ENCODE data around the gene TRAPPC3. TPM values are rescaled to one million over a fixed set of nuclear protein-coding genes. Genes with fewer than 3 reads are reported as not detected.

The TRAPPC3 gene
- total RNA-seq, 1 donor from 2014 or later, result 68.5 TPM

DNA sequence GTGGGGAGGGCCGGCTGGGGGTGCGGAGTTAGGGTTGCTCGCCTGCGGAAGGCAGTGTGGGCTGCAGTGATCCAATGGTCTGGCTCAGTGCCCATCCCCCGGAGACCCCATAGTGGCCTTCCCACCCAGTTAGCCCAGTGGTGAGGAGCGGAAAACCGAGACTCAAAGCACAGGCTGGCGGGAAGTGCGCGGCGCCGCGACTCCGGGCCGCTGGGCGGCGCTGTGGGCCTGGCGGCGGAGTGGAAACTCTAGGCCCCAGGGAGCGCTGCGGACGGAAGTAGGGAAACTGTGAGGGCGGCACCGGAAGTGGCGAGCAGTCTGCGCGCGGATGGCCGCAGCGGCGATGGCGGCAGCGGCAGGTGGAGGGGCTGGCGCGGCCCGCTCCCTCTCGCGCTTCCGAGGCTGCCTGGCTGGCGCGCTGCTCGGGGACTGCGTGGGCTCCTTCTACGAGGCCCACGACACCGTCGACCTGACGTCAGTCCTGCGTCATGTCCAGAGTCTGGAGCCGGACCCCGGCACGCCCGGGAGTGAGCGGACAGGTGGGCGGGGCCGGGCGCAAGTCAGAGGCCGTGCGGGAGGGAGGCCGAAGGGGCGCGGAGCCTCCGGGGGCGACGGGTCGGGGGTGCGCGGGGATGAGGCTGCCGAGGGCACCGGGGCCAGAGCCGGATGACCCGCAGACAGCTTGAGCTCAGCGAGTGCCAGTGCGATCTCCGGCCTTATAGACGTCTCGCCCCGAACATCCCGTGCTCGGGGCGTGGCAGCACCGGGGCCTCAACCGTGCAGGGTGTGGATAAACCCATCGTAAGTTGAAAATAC is 60.5 kb downstream of the TRAPPC3 start, which contains the start of gene ADPRS:
Gene ADPRS, plus strand, starts transcription at position 316 of the 816 bp plus-strand sequence. Its CDS starts 13 bp downstream, at position 329.
- peak within 1 kb of the TSS; percentile 81 for H3K4me3 Mint-ChIP-seq
- peaks cover 20% of the 10 kb centered on the region for H3K4me1 Mint-ChIP-seq
- DNase-seq (ENCODE audit: low spot score in 2 of 2, unreplicated experiment in 2 of 2), result peak; percentile 81 to 92
- no peaks in the 10 kb centered on the region for H3K9me3 Mint-ChIP-seq
- TF ChIP-seq, protein P1, sequence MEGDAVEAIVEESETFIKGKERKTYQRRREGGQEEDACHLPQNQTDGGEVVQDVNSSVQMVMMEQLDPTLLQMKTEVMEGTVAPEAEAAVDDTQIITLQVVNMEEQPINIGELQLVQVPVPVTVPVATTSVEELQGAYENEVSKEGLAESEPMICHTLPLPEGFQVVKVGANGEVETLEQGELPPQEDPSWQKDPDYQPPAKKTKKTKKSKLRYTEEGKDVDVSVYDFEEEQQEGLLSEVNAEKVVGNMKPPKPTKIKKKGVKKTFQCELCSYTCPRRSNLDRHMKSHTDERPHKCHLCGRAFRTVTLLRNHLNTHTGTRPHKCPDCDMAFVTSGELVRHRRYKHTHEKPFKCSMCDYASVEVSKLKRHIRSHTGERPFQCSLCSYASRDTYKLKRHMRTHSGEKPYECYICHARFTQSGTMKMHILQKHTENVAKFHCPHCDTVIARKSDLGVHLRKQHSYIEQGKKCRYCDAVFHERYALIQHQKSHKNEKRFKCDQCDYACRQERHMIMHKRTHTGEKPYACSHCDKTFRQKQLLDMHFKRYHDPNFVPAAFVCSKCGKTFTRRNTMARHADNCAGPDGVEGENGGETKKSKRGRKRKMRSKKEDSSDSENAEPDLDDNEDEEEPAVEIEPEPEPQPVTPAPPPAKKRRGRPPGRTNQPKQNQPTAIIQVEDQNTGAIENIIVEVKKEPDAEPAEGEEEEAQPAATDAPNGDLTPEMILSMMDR (IDR thresholded peaks at IDR 0.05; ENCODE audit: unreplicated experiment), result peak; percentile 93
- H3K36me3 Mint-ChIP-seq, result peaks cover 4% of the 10 kb centered on the region
- peak within 1 kb of the TSS; percentile 95 for H3K27ac Mint-ChIP-seq
- H3K27me3 Mint-ChIP-seq (ENCODE audit: low read depth), result no peaks in the 10 kb centered on the region

DNA sequence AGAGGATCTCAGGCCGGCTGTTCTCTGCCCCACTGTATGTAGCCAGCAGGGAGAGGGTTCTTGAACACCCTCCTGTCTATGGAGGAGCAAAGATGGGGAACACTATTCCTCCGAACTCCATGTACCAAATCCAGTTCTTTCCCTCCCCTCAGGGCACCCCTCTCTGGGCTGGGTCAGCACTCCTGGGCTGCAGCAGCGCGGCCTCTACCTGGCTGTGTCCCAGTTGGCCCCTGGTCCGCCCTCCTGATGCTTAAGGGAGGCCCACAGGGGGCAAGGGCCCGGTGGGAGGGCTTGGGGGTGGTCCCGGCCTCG is 61.1 kb downstream of the TRAPPC3 start:
- no peak for DNase-seq (ENCODE audit: low spot score in 2 of 2, unreplicated experiment in 2 of 2)
- Mint-ChIP-seq H3K36me3 (peaks cover 2% of the 10 kb centered on the region), H3K4me3 (peak overlapping the region; percentile 81), H3K4me1 (peaks cover 20% of the 10 kb centered on the region), H3K9me3 (no peaks in the 10 kb centered on the region), H3K27ac (no peak overlapping the region), H3K27me3 (ENCODE audit: low read depth) (no peaks in the 10 kb centered on the region)
- TF ChIP-seq, protein P1 (IDR thresholded peaks at IDR 0.05; ENCODE audit: unreplicated experiment), result no peak

DNA sequence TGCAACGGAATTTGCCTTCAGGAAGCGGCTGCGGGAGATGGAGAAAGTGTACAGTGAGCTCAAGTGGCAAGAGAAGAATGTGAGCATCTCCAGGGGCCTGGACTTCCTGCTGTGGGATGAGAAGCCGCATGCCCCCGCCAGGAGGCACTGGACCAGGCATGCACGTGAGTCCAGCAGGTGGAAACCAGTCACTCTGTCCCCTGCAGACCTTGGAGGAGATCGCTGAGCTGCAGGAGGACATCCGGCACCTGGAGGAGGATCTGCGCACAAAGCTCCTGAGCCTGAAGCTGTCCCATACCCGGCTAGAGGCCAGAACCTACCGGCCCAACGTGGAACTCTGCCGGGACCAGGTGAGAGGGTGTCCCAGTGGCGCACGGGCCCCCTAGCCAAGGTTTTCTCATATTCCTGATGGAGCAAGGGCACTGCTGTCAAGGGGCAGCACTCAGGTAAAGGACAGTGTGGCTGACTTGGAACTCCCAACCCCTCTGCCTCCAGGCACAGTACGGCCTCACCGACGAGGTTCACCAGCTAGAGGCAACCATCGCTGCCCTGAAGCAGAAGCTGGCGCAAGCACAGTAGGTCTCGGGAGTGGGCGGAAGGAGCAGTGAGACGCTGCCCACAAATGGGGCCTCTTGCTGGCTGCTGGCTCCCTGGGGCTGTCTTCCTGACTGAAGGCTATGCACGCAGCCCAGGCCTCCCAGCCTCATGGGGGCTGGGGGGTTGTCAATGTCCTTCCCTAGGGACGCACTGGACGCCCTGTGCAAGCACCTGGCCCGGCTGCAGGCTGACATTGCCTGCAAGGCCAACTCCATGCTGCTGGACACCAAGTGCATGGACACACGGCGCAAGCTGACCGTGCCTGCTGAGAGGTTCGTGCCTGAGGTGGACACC is 61.8 kb downstream of the TRAPPC3 start:
- Mint-ChIP-seq H3K27me3 (ENCODE audit: low read depth) (no peaks in the 10 kb centered on the region), H3K36me3 (peaks cover 2% of the 10 kb centered on the region), H3K4me3 (peak overlapping the region; percentile 81), H3K4me1 (peaks cover 20% of the 10 kb centered on the region), H3K27ac (no peak overlapping the region), H3K9me3 (no peaks in the 10 kb centered on the region)
- DNase-seq (ENCODE audit: low spot score in 2 of 2, unreplicated experiment in 2 of 2), result no peak
- TF ChIP-seq, protein P1 (IDR thresholded peaks at IDR 0.05; ENCODE audit: unreplicated experiment), result no peak

Other genes starting within 250 kb of the TRAPPC3 start
- 48.3 to 52.2 TPM (median 51.7 TPM) in 3 replicates for gene AGO3, start 218.4 kb downstream of the TRAPPC3 start, total RNA-seq
- gene TEKT2, start 65.4 kb downstream of the TRAPPC3 start, total RNA-seq, result 2.6 to 3.6 TPM (median 3.2 TPM) in 3 replicates
- 31.6 to 33.3 TPM (median 32.6 TPM) in 3 replicates for gene ADPRS, start 60.6 kb downstream of the TRAPPC3 start, total RNA-seq
- gene COL8A2, start 24.3 kb downstream of the TRAPPC3 start, total RNA-seq, result 9.0 to 10.5 TPM (median 10.4 TPM) in 3 replicates
- gene MAP7D1, start 6.7 kb upstream of the TRAPPC3 start, total RNA-seq, result 97.8 to 103 TPM (median 101 TPM) in 3 replicates
- gene THRAP3, start 75.0 kb upstream of the TRAPPC3 start, total RNA-seq, result 117 to 121 TPM (median 119 TPM) in 3 replicates
- 44.3 to 47.1 TPM (median 47.0 TPM) in 3 replicates for gene SH3D21, start 156.9 kb upstream of the TRAPPC3 start, total RNA-seq
- gene EVA1B, start 174.2 kb upstream of the TRAPPC3 start, total RNA-seq, result 78.1 to 80.4 TPM (median 80.4 TPM) in 3 replicates
- 40.1 to 43.6 TPM (median 42.7 TPM) in 3 replicates for gene STK40, start 236.4 kb upstream of the TRAPPC3 start, total RNA-seq
- 24.7 to 26.1 TPM (median 26.0 TPM) in 3 replicates for gene LSM10, start 248.4 kb upstream of the TRAPPC3 start, total RNA-seq